Measurements from ENCODE around the gene FGD2.

Gene FGD2

GRCh38 chr6:36984581-36985416 lies 20.7 kb upstream of the FGD2 start (continued):
- TF ChIP-seq SETDB1 (IDR thresholded peaks at IDR 0.05; ENCODE audit: insufficient read length, low read length): no peak
- TF ChIP-seq ZNF701 (tag by site-specific recombination; IDR thresholded peaks at IDR 0.05): no peak
- TF ChIP-seq KLF8 (tag by site-specific recombination; IDR thresholded peaks at IDR 0.05): peak; percentile 47
- peak; percentile 61; the same call in 1 of the 2 replicates for TF ChIP-seq ZSCAN18 (tag by site-specific recombination; IDR thresholded peaks at IDR 0.05)
- peak; percentile 77; the same call in 1 of the 2 replicates for TF ChIP-seq GFI1B (tag by site-specific recombination; IDR thresholded peaks at IDR 0.05)
- no peak for TF ChIP-seq ZNF529 (tag by site-specific recombination; IDR thresholded peaks at IDR 0.05; ENCODE audit: insufficient replicate concordance)
- no peak for TF ChIP-seq ZNF426 (tag by site-specific recombination; IDR thresholded peaks at IDR 0.05)
- TF ChIP-seq ZNF658 (tag by site-specific recombination; IDR thresholded peaks at IDR 0.05): no peak
- TF ChIP-seq SCRT2 (tag by site-specific recombination; IDR thresholded peaks at IDR 0.05): no peak
- TF ChIP-seq ZNF10 (tag by site-specific recombination; IDR thresholded peaks at IDR 0.05): no peak; the same call in 1 of the 2 replicates
- TF ChIP-seq ZNF350 (tag by site-specific recombination; IDR thresholded peaks at IDR 0.05): no peak
- TF ChIP-seq ZNF692 (tag by site-specific recombination; IDR thresholded peaks at IDR 0.05): peak; percentile 51
- TF ChIP-seq ZNF610 (tag by site-specific recombination; IDR thresholded peaks at IDR 0.05; ENCODE audit: borderline replicate concordance): no peak; the same call in 1 of the 2 replicates
- no peak; the same call in 1 of the 2 replicates for TF ChIP-seq SALL2 (tag by site-specific recombination; IDR thresholded peaks at IDR 0.05; ENCODE audit: borderline replicate concordance)
- TF ChIP-seq PRDM10 (tag by site-specific recombination; IDR thresholded peaks at IDR 0.05): peak; percentile 36; the same call in 1 of the 2 replicates
- TF ChIP-seq ZNF202 (tag by site-specific recombination; IDR thresholded peaks at IDR 0.05; ENCODE audit: borderline replicate concordance): no peak
- no peak for TF ChIP-seq ELK4 (IDR thresholded peaks at IDR 0.05; ENCODE audit: borderline replicate concordance, low read depth, low read length)
- TF ChIP-seq ZBTB20 (tag by site-specific recombination; IDR thresholded peaks at IDR 0.05): peak; percentile 37; the same call in 1 of the 2 replicates
- no peak for TF ChIP-seq ZNF214 (tag by site-specific recombination; IDR thresholded peaks at IDR 0.05; ENCODE audit: borderline replicate concordance)
- TF ChIP-seq ZNF223 (tag by site-specific recombination; IDR thresholded peaks at IDR 0.05): no peak
- no peak for TF ChIP-seq ZNF670 (tag by site-specific recombination; IDR thresholded peaks at IDR 0.05; ENCODE audit: low read depth)
- TF ChIP-seq ZNF416 (tag by site-specific recombination; IDR thresholded peaks at IDR 0.05): no peak
- 0 out of 2 replicates have a peak, but pooled peaks have one; percentile 25 for TF ChIP-seq ZNF639 (tag by site-specific recombination; IDR thresholded peaks at IDR 0.05)
- 0 out of 2 replicates have a peak, but pooled peaks have one; percentile 15 for TF ChIP-seq ZSCAN16 (tag by site-specific recombination; IDR thresholded peaks at IDR 0.05)
- peak; percentile 26; the same call in 1 of the 2 replicates for TF ChIP-seq GLIS2 (tag by site-specific recombination; IDR thresholded peaks at IDR 0.05)
- TF ChIP-seq EGR2 (tag by site-specific recombination; IDR thresholded peaks at IDR 0.05; ENCODE audit: low read depth): peak; percentile 63; the same call in 1 of the 2 replicates
- no peak for TF ChIP-seq ZNF146 (tag by site-specific recombination; IDR thresholded peaks at IDR 0.05)

Measured in HEK293 (cell line).